GM21717 (cell line): ENCODE measurements around the gene SENP7.
"Not testable (repeated sequence)": the region's sequence is repeated elsewhere in the genome, so short reads cannot be mapped to it uniquely, and the experiment has no call there.

Experiments
- ATAC-seq: cut with Tn5 transposase; IDR thresholded peaks from one replicate; pipeline ENCODE4 v1.9.1; 2021; ENCODE audit warnings: mild to moderate bottlenecking, moderate library complexity; ENCODE audit not compliant: unreplicated experiment

The SENP7 gene

DNA sequence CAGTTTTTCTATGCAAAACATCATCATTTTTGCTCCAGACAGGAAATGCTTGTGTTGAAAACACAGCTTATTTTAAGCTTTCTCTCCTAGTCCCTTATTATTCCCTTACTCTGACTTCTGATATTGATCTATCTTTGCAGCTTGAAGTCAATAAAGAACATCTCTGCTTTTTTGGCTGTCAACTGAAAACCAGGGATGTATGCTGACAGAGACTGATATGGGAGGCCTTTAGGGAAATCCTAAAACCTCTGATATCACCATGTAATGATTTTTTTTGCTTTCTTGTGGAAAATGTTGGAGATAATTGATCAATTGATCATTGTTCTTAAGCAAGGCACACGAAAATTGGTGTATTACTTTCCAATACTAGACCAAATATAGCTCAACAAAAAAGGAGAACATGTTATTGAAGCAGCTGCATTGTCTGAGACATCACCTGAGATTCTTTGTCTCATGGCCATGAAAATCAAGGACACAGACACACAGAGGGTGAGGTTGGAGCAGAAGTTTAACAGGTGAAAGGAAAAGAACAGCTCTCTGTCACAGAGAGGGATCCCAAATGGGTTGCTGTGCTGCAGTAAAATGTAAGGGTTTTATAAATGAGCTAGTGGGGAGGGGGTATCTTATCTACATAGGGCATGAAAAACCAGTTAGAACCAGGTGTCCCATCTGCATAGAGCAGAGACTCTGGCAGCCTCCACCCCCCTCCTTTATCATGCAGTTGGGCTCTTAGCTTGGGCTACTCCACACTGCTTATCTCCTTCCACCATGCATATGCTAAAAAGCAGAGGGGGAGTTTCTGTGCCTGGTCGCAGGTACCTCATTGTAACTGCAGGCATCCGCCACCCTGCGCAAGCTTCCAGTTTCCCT, 17.0 kb upstream of the SENP7 start:
- no peak for ATAC-seq

DNA sequence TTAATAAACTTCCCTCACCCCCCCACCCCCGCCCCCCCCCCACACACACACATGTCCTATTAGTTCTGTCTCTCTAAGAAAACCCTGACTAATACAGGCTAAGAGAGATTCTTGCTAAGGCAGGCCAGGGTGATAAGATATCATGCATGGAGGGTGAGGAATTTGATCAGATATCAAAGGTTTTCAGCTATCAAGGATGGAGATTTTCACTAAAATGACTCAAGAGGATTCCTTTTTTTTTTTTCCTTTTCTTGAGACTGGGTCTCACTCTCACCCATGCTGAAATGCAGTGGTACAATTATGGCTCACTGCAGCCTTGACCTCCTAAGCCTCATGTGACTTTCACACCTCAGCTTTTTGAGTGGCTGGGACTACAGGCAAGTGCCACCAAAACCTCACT, 14.9 kb upstream of the SENP7 start:
- ATAC-seq = no peak

DNA sequence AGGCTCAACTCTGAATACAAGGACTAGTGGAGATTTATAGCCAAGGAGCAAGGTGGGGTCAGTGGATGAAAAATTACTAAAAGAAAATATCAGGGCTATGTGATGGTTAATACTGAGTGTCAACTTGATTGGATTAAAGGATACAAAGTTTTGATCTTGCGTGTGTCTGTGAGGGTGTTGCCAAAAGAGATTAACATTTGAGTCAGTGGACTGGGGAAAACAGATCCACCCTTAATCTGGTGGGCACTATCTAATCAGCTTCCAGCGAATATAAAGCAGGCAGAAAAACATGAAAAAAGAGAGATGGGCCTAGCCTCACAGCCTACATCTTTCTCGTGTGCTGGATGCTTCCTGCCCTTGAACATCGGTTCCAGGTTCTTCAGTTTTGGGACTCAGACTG, 14.4 kb upstream of the SENP7 start:
- ATAC-seq = no peak

DNA sequence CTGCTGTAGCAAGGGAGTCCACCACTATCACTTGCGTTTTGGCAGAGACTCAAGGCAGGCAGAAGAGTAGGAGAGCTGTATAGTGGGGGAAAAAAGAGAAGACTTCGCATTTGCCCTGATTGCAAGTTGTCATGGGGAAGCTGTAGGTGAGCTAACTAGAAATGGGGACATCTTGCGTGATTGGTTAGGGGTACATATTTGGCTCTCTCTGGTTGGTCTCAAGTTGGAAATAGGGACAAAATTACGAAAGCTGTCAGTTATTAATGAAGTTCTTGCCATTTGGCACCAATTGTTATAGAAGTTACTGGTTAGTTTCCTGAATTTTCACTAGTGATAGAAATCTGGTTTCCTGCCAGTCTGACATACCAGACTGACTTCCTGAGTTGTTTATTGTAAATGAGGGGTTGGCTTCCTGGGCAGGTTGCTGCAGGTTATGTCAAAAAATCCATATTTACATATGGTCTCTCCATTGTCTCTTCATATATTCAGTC, 8.2 kb upstream of the SENP7 start:
- ATAC-seq = no peak

DNA sequence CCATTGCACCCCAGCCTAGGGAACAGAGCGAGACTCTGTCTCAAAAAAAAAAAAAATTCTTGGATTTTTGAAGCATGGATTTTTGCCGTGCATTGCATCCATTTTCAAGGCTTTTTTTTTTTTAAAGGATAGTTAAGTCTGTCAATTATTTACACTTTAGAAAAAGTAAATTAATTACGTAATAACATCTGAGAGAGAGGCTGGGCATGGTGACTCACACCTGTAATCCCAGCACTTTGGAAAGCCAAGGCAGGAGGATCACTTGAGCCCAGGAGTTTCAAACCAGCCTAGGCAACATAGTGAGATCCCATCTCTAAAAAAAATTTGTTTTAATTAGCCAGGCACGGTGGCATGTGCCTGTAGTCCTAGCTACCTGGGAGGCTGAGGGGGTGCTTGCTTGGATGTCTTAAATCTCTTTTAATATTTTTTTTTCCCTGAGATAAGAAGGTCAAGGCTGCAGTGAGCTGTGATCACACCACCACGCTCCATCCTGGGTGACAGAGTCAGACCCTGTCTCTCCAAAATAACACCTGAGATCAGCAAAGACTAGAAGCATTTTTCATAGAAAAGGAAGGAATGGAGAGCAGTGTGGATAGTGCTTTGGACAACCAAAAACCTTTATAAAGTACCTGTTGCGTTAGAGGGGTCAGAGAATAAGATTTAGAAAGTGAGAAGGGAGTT, 6.8 kb upstream of the SENP7 start:
- ATAC-seq = no peak

DNA sequence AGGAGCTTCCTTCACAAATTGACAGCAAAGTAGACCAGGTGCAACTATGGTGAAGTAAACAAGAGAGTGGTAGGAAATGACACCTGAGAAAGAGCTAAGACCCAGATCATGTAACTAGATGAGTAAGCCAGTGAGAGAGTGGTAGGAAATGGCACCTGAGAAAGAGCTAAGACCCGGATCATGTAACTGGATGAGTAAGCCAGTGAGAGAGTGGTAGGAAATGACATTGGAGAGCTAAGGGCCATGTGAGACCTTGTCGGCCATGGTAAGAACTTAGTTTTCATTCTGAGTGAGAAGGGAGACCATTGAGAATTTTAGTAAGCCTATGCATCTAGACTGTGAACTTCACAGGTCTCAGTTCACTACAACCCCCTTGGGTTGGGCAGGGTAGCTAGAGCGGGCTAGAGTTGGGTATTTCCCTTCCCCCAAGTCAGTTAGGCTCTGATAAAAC, 5.4 kb upstream of the SENP7 start:
- ATAC-seq = peak; percentile 98

DNA sequence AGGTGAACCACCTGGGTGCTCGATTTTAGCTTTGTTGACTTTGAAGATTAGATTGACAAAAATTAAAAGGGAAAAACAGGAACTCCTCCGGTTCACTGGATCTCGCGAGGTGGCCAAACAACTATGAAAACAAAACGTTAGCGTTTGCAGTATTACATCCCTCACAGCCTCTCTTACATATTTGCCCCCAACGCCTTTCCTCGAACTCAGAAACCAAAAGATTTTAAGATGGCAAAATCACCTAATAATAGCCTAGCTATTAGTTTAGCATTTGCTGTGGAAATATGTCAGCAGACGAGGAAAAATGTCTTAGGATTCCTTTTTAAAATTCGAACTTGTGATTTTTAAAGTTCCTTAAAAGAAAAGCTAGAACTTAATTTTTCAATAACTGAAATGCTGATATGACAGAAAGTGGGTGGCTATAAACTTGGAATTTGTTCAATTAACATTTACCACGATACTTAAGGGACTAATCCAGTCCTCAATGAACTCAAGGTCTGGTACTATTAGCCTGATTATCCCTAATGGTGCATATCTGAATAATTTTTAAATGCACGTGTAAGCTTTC, 491 bp upstream of the SENP7 start:
- ATAC-seq = peak; percentile 36

DNA sequence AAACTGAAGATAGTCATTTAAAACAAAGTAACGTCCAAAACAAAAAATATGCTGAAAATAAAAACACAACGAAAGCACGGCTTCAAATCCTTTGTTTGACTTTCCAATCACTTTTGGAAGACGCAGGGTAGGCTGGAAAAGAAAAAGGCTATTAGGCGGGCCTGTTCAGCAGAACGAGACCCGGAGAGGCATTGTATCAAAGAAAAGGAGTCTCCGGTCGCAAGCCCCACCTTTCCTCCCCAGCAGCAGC, 691 bp downstream of the SENP7 start:
- peak; percentile 30 for ATAC-seq

DNA sequence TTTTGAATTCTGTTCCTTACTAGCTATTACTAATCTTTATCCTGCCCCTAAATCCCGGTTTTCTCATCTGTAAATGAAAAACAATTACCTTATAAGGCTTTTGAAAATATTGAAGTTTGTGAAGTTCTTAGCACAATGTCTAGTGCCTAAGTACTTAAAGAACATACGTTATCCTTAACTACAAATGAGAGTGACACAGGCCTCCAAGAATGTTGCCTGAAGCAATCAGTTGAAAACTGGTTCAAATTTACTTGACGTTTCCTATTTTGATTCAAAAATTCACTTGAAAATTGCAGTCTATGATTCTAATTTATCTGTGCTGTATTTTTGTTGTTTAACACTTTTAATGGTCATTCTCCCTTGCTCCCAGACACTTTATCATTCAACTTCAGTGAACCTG, 3.2 kb downstream of the SENP7 start:
- no peak for ATAC-seq

DNA sequence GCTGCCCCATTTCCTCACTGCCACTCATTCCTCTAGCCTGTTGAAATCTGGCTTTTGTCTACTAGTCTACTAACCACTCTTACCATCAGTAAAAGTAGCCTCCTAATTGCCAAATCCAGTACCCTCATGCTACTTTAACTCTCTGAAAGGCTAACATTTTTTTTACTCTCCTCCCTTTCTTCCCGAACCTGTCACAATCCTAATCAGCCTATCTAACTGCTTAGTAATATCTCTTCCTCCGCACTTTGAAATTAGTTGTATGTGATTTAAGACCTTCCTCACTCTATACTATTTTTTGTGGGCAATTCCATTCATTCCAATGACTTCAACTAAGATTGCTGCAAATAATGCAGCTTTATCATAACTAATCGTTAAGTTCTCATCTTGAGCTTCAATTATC, 3.7 kb downstream of the SENP7 start:
- no peak for ATAC-seq

DNA sequence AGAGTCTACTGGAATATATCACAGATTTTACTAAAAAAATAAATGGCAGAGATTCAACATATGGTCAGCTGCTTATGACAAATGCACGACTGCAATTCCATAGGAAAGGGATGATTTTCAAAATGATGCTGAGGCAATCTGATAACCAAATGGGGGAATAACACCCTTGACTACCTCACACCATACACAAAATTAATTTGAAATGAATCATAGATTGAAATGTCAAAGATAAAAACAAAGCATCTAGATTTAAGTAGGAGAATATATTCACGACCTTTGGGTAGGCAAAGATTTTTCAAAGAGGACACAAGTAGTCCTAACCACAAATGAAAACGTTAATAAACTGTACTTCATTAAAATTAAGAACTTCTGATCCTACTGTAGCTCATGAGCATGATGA, 11.2 kb downstream of the SENP7 start:
- ATAC-seq = no peak

DNA sequence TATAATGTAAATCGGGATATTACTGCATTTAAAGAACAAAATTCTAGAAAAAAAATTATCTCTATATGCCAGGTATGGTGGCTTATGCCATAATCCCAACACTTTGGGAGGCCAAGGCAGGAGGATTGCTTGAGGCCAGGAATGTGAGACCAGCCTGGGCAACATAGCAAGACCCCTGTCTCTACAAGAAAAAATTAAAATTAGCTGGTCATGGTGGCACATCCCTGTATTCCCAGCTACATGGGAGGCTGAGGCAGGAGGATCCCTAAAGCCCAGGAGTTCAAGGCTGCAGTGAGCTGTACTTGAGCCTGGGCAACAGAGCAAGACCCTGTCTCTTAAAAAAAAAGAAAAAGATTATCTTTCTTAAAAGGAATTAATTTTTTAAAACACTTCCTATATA, 12.8 kb downstream of the SENP7 start:
- ATAC-seq = no peak

DNA sequence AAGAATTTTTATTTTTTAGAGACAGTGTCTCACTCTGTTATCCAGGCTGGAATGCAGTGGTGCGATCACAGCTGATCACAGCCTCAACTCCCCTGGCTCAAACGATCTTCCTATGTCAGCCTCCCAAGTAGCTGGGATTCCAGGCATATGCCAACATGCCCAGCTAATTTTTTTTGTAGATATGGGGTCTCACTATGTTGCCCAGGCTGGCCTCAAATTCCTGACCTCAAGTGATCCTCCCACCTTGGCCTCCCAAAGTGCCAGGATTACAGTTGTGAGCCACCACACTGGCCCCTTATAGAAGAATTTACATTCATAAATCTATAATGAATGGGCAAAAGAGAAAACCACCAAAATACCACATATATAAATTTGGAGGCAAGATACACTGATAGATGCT, 15.2 kb downstream of the SENP7 start:
- no peak for ATAC-seq

DNA sequence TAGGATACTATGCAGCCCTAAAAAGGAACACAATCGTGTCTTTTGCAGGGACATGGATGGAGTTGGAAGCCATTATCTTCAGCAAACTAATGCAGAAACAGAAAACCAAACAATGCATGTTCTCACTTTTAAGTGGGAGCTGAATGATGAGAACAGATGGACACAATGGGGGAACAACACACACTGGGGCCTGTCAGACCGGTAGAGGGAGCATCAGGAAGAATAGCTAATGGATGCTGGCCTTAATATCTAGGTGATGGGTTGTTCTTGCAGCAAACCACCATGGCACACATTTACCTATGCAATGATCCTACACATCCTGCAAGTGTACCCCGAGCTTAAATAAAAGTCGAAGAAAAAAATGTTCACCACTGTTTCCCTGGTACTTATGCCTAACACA, 17.5 kb downstream of the SENP7 start:
- ATAC-seq = no peak

DNA sequence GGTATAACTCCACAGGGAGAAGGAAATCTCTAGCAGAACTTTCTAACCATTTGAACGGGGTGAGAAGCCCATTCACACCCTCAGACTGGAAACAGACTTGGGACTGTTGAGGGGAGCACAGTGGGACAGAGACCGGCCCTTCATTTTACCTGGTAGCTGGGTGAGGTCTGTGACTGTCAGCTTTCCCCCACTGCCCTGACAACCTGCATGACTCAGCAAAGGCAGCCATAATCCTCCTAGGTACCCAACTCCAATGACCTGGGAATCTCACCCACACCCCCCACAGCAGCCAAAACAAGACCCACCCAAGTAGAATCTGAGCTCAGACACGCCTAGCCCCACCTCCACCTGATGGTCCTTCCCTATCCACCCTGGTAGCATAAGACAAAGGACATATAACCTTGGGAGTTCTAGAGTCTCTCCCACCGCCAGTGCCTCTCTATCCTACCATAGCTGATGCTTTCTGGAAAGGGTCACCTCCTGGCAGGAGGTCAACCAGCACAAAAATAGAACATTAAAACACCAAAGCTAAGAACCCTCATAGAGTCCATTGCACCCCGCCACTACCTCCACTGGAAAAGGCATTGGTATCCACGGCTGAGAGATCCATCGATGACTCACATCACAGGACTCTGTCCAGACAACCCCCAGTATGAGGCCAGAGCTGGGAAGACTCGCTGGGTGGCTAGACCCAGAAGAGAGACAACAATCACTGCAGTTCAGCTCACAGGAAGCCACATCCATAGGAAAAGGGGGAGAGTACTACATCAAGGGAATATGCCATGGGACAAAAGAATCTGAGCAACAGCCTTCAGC, 28.0 kb downstream of the SENP7 start:
- ATAC-seq = no peak

DNA sequence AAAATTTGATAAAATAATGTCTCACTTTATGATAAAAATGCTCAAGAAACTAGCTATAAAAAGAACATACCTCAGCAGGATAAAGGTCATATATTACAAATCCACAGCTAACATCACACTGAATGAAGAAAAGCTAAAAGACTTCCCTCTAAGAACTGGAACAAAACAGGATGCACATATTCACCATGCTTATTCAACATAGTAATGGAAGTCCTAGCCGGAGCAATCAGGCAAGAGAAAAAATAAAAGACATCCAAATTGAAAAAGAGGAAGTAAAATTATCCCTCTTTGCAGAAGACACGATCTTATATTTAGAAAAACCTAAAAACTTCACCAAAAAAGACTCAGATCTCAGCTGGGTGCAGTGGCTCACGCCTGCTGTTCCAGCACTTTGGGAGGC, 34.0 kb downstream of the SENP7 start:
- ATAC-seq = no peak

DNA sequence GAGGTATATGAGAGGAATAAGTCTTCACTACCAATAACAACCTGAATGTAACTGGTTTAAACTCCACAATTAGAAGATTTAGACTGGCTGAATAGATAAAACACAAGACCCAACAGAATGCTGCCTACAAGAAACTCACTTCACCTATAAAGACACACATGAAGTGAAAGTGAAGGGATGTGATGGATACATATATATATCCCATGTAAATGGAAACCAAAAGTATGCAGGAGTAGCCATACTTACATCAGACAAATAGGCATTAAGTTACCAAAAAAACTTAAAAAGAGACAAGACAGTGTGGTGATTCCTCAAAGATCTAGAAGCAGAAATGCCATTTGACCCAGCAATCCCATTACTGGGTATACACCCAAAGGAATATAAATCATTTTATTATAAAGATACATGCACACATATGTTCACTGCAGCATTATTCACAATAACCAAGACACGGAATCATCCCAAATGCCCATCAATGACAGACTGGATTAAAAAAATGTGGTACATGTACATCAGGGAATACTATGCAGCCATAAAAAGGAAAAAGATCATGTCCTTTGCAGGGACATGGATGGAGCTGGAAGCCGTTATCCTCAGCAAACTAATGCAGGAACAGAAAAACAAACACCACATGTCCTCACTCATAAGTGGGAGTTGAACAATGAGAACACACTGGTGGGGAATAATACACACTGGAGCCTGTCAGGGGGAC, 38.0 kb downstream of the SENP7 start:
- not testable (repeated sequence) for ATAC-seq

DNA sequence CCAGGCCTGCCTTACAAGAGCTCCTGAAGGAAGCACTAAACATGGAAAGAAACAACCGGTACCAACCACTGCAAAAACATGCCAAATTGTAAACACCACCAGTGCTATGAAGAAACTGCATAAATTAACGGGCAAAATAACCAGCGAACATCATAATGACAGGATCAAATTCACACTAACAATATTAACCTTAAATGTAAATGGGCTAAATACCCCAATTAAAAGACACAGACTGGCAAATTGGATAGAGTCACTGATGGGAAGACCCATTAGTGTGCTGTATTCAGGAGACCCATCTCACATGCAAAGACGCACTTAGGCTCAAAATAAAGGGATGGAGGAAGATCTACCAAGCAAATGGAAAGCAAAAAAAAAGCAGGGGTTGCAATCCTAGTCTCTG, 44.3 kb downstream of the SENP7 start:
- ATAC-seq = not testable (repeated sequence)

DNA sequence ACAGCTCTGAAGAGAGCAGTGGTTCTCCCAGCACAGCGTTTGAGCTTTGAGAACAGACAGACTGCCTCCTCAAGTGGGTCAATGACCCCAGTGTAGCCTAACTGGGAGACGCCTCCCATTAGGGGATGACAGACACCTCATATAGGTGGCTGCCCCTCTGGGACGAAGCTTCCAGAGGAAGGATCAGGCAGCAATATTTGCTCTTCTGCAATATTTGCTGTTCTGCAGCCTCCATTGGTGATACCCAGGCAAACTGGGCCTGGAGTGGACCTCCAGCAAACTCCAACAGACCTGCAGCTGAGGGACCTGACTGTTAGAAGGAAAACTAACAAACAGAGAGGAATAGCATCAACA, 45.7 kb downstream of the SENP7 start:
- not testable (repeated sequence) for ATAC-seq

DNA sequence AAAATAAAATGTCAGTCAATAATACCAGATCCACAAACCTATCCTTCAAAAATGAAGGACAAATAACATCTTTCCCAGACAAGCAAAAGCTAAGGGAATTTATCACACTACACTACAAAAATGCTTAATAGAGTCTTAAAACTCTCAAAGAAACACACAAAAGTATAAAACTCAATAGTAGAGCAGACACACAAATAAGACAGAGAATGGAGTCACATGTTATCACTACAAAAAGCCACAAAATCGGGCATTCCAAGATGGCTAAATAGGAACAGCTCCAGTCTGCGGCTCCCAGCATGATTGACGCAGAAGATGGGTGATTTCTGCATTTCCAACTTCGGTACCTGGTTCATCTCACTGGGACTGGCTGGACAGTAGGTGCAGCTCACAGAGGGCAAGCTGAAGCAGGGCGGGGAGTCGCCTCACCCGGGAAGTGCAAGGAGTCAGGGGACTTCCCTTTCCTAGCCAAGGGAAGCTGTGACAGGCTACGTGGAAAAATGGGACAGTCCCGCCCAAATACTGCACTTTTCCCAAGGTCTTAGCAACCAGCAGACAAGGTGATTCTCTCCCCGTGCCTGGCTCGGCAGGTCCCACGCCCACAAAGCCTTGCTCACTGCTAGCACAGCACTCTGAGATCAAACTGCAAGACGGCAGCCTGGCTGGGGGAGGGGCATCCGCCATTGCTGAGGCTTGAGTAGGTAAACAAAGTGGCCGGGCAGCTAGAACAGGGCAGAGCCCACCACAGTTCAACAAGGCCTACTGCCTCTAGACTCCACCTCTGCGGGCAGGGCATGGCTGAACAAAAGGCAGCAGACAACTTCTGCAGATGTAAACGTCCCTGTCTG, 46.3 kb downstream of the SENP7 start:
- ATAC-seq = no peak
